ENCODE data around the gene PROM1. TPM values are rescaled to one million over a fixed set of nuclear protein-coding genes. Genes with fewer than 3 reads are reported as not detected.
A peak's percentile ranks its signal among the peaks of the same experiment; 100 is the strongest.

PROM1 gene
- total RNA-seq, 3 donors from 2014 or later: 0.46 to 0.66 TPM; not detected in 1

DNA sequence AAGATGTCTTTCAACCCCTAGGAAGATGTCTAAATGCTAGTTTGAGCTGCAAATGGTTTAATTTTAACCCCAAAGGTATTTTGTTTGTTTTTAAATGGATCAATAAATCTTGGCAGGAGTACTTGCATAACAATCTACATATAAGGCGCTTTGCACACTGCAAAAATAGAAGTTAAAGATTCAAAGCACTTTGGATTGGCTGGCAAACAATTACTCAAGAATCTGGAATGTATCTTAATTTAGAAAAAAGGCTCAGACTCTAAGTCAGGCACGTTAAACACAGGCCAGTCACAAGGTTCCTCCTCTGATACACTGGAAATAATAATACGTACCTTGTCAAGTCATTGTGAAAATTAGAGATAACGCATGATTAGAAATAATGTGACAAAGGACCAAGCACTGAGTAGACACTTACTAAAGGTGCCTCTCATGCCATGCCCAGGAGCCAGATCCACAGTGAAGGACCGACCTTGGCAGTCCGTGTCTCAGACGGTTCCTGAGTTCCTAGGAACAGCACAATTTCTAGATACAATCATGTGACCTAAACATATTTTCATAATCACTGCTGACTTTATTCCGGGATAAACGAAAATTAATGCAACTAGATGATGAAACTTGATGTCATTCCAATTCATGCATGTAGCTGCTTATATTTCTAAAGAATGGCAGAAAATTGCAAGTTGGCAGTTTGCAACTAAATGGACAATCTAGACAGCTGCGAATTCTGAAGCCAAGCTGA lies 49.6 kb downstream of the PROM1 start:
- Mint-ChIP-seq H3K27me3 (ENCODE audit: low read depth) (peaks cover 2% of the 10 kb centered on the region), H3K4me1 (ENCODE audit: low read depth) (no peaks in the 10 kb centered on the region), H3K9me3 (no peaks in the 10 kb centered on the region), H3K4me3 (no peak overlapping the region), H3K36me3 (ENCODE audit: insufficient read depth) (no peaks in the 10 kb centered on the region)
- DNase-seq: no peak
- no peak for ATAC-seq

DNA sequence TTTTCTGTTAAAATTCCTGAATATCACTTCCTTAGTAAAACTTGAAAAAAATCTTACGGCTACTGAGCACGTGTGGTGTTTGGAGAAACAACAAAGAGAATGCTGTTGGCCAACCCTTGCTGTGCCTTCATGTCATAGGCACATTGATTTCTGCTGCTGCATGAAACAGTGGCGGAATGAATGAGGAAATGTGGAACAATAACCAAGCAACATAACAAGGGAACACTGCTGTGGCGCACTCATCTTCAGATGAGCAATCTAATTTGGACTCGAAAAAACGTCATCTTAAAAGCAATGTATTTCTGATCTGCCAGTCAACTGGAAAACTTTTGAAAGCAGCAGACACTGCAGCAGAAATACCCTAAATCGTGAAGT lies 51.4 kb downstream of the PROM1 start:
- Mint-ChIP-seq H3K4me1 (ENCODE audit: low read depth) (no peaks in the 10 kb centered on the region), H3K36me3 (ENCODE audit: insufficient read depth) (no peaks in the 10 kb centered on the region), H3K4me3 (no peak overlapping the region), H3K27me3 (ENCODE audit: low read depth) (peaks cover 7% of the 10 kb centered on the region), H3K9me3 (no peaks in the 10 kb centered on the region)
- DNase-seq (no peak), ATAC-seq (no peak)

DNA sequence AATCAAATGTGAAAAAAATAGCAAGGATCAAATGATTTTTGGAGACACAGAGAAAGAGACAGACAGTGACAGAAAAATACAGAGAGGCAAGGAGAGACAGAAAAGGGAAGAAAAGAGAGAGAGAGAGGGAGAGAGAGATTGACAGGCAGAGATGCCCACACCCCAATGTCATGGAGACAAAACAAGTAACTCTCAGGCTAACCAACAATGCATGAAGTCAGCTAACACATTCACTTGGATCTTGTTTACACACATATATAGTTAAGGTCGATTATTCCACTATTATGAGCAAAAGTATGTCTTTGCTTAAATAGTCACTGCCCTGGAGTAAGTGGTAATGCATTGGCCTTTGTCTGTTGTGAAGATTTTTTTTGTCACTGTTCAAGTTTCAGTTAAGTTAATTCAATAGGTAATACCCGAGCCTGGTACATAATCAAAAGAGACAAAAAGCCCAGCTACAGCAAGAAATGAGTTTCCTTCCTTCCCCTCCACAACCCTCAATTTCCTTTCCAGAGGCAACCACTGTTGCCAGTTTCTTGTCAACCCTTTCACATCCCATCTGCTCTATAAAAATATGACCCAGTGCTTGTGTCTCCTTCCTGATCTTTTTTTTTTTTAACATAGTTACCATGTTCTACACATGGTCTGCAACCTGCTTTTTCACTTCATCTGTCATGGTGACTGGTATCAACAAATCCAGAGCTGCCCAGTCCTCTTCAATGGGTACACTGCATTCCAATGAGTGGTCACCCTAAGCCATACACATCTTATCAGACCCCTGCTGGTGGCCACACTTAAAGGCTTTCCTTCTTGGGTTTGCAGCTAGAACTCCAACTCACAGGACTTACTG lies 52.1 kb downstream of the PROM1 start:
- H3K27me3 Mint-ChIP-seq (ENCODE audit: low read depth): peaks cover 8% of the 10 kb centered on the region
- no peaks in the 10 kb centered on the region for H3K9me3 Mint-ChIP-seq

DNA sequence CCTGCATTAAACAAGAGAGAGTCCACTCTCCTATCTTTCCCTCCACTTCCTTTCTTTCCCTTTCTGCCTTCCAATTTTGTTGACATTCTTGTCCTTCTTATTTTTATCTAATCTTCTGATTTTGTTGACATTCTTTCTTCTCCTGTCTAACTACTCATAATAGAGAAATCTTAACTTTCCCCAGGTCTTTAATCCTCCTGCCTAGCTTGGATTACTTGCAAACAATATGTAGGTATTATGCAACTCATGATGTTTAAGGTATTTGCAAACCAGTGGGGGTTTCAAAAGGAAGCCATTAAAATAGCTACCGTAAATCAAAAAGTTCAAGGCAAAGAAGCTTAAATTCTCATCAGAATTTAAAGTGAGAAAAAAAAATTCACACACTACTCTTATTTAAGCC lies 53.9 kb downstream of the PROM1 start:
- Mint-ChIP-seq H3K9me3 (no peaks in the 10 kb centered on the region), H3K4me3 (no peak overlapping the region), H3K4me1 (ENCODE audit: low read depth) (no peaks in the 10 kb centered on the region), H3K36me3 (ENCODE audit: insufficient read depth) (no peaks in the 10 kb centered on the region), H3K27me3 (ENCODE audit: low read depth) (peaks cover 12% of the 10 kb centered on the region)
- no peak for DNase-seq
- ATAC-seq: no peak

More for the DNA sequence above, 52.1 kb downstream of the PROM1 start:
- no peak for ATAC-seq
- Mint-ChIP-seq H3K4me1 (ENCODE audit: low read depth) (no peaks in the 10 kb centered on the region), H3K4me3 (no peak overlapping the region), H3K36me3 (ENCODE audit: insufficient read depth) (no peaks in the 10 kb centered on the region)
- no peak for DNase-seq

DNA sequence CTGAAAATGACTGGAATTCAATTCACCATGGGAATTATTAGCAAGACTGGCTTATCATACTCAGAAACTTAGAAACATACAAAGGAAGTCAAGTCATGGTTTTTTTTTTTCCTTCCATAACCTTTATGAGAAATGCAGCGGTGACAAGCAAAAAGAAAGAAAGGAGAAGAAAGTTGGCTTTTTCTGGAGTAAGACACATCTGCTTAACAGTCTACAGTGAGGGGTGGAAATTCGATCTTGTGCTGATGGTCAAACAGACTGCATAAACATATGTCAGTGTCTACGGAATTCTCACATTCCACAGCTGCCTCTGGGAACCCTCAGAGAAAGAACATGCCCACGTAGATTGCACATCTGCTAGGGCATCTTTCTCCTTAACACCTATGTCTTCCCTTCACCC lies 54.6 kb downstream of the PROM1 start:
- no peak for DNase-seq
- Mint-ChIP-seq H3K27me3 (ENCODE audit: low read depth) (peaks cover 12% of the 10 kb centered on the region), H3K9me3 (no peaks in the 10 kb centered on the region), H3K4me1 (ENCODE audit: low read depth) (no peaks in the 10 kb centered on the region), H3K36me3 (ENCODE audit: insufficient read depth) (no peaks in the 10 kb centered on the region), H3K4me3 (no peak overlapping the region)
- no peak for ATAC-seq

DNA sequence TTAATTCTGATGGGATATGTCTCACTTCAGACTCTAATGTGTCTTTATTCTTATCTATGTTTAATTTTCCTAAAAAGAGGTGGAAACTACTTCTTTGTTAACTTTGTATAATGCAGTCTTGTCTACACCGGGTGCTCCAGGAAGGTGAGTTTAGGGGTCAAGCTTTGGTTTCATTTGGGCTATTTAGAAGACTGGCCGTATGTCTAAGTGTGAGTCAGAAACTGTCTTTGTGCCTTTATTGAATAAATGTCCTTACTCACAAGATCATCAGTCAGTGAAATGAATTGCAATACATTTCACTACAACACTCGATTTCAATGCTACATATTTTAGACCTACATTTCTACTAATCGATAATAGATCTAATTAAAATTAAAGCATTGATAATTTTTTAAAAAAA lies 56.2 kb downstream of the PROM1 start:
- DNase-seq (no peak), ATAC-seq (no peak)
- H3K36me3 Mint-ChIP-seq (ENCODE audit: insufficient read depth): no peaks in the 10 kb centered on the region
- no peaks in the 10 kb centered on the region for H3K9me3 Mint-ChIP-seq
- no peak overlapping the region for H3K4me3 Mint-ChIP-seq
- peaks cover 17% of the 10 kb centered on the region for H3K27me3 Mint-ChIP-seq (ENCODE audit: low read depth)
- H3K4me1 Mint-ChIP-seq (ENCODE audit: low read depth): no peaks in the 10 kb centered on the region

DNA sequence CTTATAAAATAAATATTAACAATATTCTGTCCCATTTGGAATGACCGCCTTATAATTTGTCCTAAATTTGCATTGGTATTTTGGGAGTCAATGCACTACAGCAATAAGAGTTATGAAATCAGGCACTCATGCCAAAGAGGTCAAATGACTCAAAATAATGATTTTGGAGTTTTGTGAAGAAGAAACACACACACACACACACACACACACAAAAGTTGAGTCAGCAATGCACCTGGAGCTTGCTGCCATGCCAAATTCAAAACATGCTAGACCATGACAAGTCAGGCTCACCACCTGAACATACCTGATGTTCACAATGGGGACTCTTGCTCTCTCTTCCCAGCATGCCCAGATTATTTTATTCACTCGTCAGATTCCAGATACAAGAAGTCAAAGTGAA lies 56.7 kb downstream of the PROM1 start:
- ATAC-seq: no peak
- Mint-ChIP-seq H3K27me3 (ENCODE audit: low read depth) (peaks cover 17% of the 10 kb centered on the region), H3K4me3 (no peak overlapping the region), H3K4me1 (ENCODE audit: low read depth) (no peaks in the 10 kb centered on the region), H3K9me3 (no peaks in the 10 kb centered on the region), H3K36me3 (ENCODE audit: insufficient read depth) (no peaks in the 10 kb centered on the region)
- no peak for DNase-seq

DNA sequence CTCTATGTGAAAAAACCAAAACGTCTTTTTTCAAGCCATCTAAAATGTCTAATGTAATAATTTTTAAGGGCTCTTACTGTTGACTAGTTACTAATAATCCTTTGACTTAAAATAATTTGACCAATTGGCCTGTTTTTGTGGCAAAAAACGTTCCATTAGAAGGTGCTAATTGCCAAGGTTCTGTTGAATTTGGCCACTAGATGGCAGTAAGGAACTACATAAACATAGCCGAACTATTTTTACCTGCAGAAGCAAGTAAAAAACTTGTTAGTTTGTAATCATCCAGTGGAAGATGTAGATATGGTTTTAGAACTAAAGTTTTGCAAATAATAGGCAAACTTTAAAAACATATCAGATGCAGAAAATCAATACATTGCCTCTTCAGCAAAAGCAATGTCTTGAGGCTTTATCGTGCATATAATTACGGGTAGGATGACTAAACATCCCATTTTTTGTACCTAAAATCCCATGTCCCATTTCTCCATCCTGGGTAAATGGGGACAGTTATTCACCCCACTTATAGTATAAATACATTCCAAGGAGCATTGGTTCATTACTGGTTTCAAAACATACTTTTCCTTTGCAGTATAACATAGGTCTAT lies 57.6 kb downstream of the PROM1 start:
- H3K9me3 Mint-ChIP-seq: no peaks in the 10 kb centered on the region
- no peaks in the 10 kb centered on the region for H3K4me1 Mint-ChIP-seq (ENCODE audit: low read depth)
- H3K27me3 Mint-ChIP-seq (ENCODE audit: low read depth): peaks cover 17% of the 10 kb centered on the region
- no peak for ATAC-seq
- H3K36me3 Mint-ChIP-seq (ENCODE audit: insufficient read depth): no peaks in the 10 kb centered on the region
- DNase-seq: no peak
- H3K4me3 Mint-ChIP-seq: no peak overlapping the region

DNA sequence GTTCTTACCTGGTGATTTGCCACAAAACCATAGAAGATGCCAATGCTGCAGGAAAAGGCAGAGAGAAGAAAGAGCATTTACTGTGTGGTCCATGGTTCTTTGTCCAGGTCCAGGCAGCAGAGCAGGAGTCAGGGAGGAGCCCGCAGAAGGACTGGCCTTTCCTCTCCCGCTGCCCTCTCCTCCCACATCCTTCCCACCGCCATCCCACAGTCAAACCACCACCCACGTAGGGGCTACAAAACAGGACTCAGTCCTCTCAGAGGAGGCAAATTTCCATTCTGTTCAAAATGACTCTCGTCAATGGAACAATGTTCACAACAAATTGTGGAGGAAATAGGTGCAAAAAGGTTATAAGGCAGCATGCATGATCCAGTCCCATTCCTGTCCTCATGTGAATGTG lies 58.6 kb downstream of the PROM1 start:
- Mint-ChIP-seq H3K4me1 (ENCODE audit: low read depth) (no peaks in the 10 kb centered on the region), H3K36me3 (ENCODE audit: insufficient read depth) (no peaks in the 10 kb centered on the region), H3K9me3 (no peaks in the 10 kb centered on the region), H3K27me3 (ENCODE audit: low read depth) (peaks cover 17% of the 10 kb centered on the region), H3K4me3 (no peak overlapping the region)
- ATAC-seq: no peak
- DNase-seq: no peak

DNA sequence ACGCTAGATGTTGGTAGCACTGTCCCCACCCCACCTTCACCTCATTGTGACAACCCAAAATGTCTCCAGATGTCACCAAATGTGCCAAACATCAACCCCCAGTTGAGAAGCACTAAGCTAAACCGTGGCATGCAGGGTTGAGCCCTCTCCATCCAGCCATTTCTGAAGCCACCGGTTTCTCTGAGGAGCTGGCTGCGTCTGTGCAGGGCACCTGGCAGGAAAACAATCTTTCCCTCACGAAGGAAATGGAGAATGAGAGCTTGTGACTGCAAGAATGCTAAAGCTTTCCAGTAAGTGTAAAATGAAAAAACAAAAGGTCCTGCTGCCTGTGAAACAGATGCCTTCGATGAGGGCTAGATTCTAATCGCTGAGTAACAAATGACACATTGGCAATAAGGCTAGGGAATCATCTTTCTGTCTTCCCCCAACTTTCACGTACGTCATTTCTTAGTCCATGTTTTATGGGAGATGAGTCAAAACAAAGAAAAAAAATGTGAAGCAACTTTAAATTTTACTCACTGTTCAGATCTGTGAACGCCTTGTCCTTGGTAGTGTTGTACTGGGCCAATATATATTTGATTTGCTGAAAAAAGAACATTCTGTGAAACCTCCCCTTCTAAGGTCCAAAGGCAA lies 59.9 kb downstream of the PROM1 start:
- H3K4me3 Mint-ChIP-seq: no peak overlapping the region
- peak; percentile 52 to 67 for ATAC-seq
- no peaks in the 10 kb centered on the region for H3K4me1 Mint-ChIP-seq (ENCODE audit: low read depth)
- H3K36me3 Mint-ChIP-seq (ENCODE audit: insufficient read depth): no peaks in the 10 kb centered on the region
- DNase-seq: no peak
- no peaks in the 10 kb centered on the region for H3K9me3 Mint-ChIP-seq
- peaks cover 13% of the 10 kb centered on the region for H3K27me3 Mint-ChIP-seq (ENCODE audit: low read depth)

DNA sequence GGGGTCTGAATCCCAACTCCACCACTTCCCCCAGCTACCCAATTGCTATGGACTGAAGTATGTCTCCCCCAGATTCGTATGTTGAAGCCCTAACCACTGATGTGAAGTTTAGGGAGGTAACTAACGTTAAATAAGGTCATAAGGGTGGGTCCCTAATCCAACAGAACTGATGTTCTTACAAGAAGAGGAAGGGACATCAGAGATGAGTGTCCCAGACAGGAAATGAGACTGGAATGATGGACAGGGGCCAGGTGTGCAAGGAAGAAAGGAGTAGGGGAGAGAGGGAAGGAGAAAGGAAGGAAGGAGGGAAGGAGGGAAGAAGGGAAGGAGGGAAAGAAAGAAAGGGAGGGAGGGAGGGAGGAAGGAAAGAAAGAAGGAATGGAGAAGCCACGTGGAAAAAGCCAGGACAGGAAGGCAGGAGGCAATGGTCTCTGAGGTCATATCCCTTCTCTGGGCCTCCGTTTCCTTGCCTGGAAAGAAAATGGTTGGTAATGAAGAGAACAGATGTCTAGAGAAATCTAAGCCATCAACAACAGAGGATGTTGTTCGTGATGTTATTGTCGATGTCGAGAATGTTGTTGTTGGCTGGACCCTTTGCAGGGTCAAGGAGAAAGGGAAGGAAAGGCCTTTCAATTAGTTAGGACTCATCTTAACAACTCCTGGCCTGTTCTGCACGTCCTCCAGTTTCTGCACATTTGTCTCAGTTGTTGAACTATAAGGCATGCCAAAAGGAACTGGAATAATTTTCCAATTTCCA lies 61.8 kb downstream of the PROM1 start:
- Mint-ChIP-seq H3K36me3 (ENCODE audit: insufficient read depth) (no peaks in the 10 kb centered on the region), H3K27me3 (ENCODE audit: low read depth) (peaks cover 13% of the 10 kb centered on the region), H3K4me3 (no peak overlapping the region), H3K4me1 (ENCODE audit: low read depth) (no peaks in the 10 kb centered on the region), H3K9me3 (no peaks in the 10 kb centered on the region)
- DNase-seq (no peak), ATAC-seq (no peak)

DNA sequence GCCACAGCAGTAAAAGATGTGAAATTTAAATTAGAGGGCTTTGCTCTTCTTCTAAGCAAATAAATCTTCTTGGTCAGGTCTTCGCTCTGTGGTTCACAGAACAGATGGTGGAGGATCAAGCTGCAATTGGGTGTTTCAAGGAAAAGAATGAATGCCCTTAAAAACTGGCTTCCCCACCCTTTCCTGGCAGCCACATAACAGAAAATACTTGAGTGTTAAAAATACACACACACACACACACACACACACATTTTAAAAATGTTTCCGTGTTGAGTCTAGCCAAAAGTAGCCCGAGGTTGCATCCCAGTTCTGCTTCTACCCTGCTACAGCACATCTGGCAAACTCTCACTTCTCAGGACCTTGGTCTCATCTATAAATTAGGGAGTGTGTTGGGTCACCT lies 64.2 kb downstream of the PROM1 start:
- no peak for DNase-seq
- Mint-ChIP-seq H3K9me3 (no peaks in the 10 kb centered on the region), H3K36me3 (ENCODE audit: insufficient read depth) (no peaks in the 10 kb centered on the region), H3K4me1 (ENCODE audit: low read depth) (no peaks in the 10 kb centered on the region), H3K4me3 (no peak overlapping the region), H3K27me3 (ENCODE audit: low read depth) (peaks cover 12% of the 10 kb centered on the region)
- no peak for ATAC-seq

DNA sequence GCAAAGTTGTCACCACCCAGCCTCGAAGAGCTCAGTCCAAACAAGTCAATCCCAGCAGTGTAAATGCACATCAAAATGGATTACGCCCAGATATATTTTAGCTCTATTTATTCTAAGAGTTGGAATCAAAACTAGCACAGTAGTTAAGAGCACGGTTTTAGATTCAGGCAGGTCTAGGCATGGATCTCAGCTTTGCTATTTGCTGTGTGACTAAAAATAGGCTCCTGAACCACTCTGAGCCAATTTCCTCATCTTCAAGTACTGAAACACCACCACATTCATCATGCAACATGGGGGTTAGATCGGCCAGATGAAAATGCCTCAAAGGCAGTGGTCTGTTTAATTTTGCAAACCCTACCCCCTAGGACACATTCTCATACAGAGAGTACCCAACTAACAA lies 65.0 kb downstream of the PROM1 start:
- H3K36me3 Mint-ChIP-seq (ENCODE audit: insufficient read depth): no peaks in the 10 kb centered on the region
- H3K4me1 Mint-ChIP-seq (ENCODE audit: low read depth): no peaks in the 10 kb centered on the region
- no peaks in the 10 kb centered on the region for H3K9me3 Mint-ChIP-seq
- H3K4me3 Mint-ChIP-seq: no peak overlapping the region
- ATAC-seq (no peak), DNase-seq (no peak)
- peaks cover 12% of the 10 kb centered on the region for H3K27me3 Mint-ChIP-seq (ENCODE audit: low read depth)

Data from activated T-cell treated with anti-CD3 and anti-CD28 coated beads, Interleukin-2, amount 50 U/mL, for 4 hours (primary cell).